Spleen (tissue), 11 donors: ENCODE data around the gene DOCK1. TPM values are rescaled to one million over a fixed set of nuclear protein-coding genes. Genes with fewer than 3 reads are reported as not detected.
A peak's percentile ranks its signal among the peaks of the same experiment; 100 is the strongest.
"Not testable (repeated sequence)": the region's sequence is repeated elsewhere in the genome, so short reads cannot be mapped to it uniquely, and the experiment has no call there.

Experiments used
- DNase-seq: peaks from one replicate; pipeline ENCODE4 v3.0.0-alpha.2; 2020
- H3K27ac ChIP-seq, 8 donors: fragments of 200-600 bp; sonication (generic) in 7 of 8; 1 replicate in 4 of 8; 2 replicates in 4 of 8; pipeline versions ENCODE4 v1.5.0 to v1.8.0; 2016 to 2021; ENCODE audit warnings: inconsistent platforms in 4 of 8, mild to moderate bottlenecking in 4 of 8, moderate library complexity in 1 of 8
- H3K27me3 ChIP-seq, 7 donors: fragments of 200-600 bp; sonication (generic) in 6 of 7; replicated peaks in 1 of 7; 1 replicate in 4 of 7; 2 replicates in 3 of 7; pipeline versions ENCODE4 v1.5.0 to v1.8.0; 2016 to 2021; ENCODE audit warnings: inconsistent platforms in 3 of 7, mild to moderate bottlenecking in 1 of 7
- H3K36me3 ChIP-seq, 6 donors: fragments of 200-600 bp; sonication (generic) in 5 of 6; 1 replicate in 4 of 6; 2 replicates in 2 of 6; pipeline versions ENCODE4 v1.5.0 to v1.8.0; 2016 to 2021; ENCODE audit warnings: inconsistent platforms in 2 of 6
- H3K4me1 ChIP-seq, 6 donors: fragments of 200-600 bp; sonication (generic) in 5 of 6; 1 replicate in 3 of 6; 2 replicates in 3 of 6; pipeline versions ENCODE4 v1.5.0 to v1.8.0; 2016 to 2021; ENCODE audit warnings: inconsistent platforms in 3 of 6
- H3K4me3 ChIP-seq, 8 donors: fragments of 200-600 bp; sonication (generic) in 7 of 8; 1 replicate in 4 of 8; 2 replicates in 4 of 8; pipeline versions ENCODE4 v1.5.0 to v1.8.0; 2016 to 2021; ENCODE audit warnings: inconsistent platforms in 4 of 8, mild to moderate bottlenecking in 4 of 8, moderate library complexity in 2 of 8
- H3K9me3 ChIP-seq, 8 donors: fragments of 200-600 bp; sonication (generic) in 7 of 8; 1 replicate in 4 of 8; 2 replicates in 4 of 8; pipeline versions ENCODE4 v1.5.0 to v1.8.0; 2016 to 2021; ENCODE audit warnings: inconsistent platforms in 4 of 8
- CTCF ChIP-seq, 11 experiments: fragments of 200-600 bp in 7 of 11; fragments of 450-650 bp in 4 of 11; sonication (generic) in 4 of 11; IDR thresholded peaks in 8 of 11; conservative IDR thresholded peaks in 3 of 11; 1 replicate in 7 of 11; 2 replicates in 4 of 11; pipeline versions ENCODE4 v1.4.0 to v1.8.0; 2016 to 2021; ENCODE audit warnings: antibody characterized with exemption in 11 of 11, inconsistent platforms in 4 of 11, mild to moderate bottlenecking in 1 of 11
- POLR2A ChIP-seq, 3 donors: fragments of 450-650 bp; IDR thresholded peaks; one replicate each; pipeline ENCODE4 v1.5.1; 2017; ENCODE audit warnings: antibody characterized with exemption in 3 of 3, mild to moderate bottlenecking in 1 of 3
- POLR2AphosphoS5 ChIP-seq, 3 donors: sonication (generic); formaldehyde crosslinking; IDR thresholded peaks; one replicate each; pipeline ENCODE4 v1.5.1; 2017; ENCODE audit warnings: antibody characterized with exemption in 3 of 3
- WGBS, 5 donors: extraction: QIAGEN DNeasy Blood & Tissue Kit in 3 of 5; methylation state at CpG; one replicate each; pipeline versions ENCODE4 v1.1.5 to v1.1.7; 2013 to 2018; 5-methylcytosine and 5-hydroxymethylcytosine counted together
- intact Hi-C: fragments of 100-400 bp; cut with DNase I; formaldehyde crosslinking; loops from one replicate; pipeline ENCODE4 v1.15.0; 2023; ENCODE audit warnings: low total_unique reads
- polyA plus RNA-seq, 3 donors: library from polyadenylated mRNA; stranded (reverse); fragments of 200-250 nt; gene quantifications; one replicate each; pipeline ENCODE4 v1.2.1, GENCODE V29; 2013
- total RNA-seq, 7 donors: library from RNA; depleted of rRNA in 3 of 7; stranded (reverse); fragments of >200 nt in 3 of 7; fragmentation: NEBNext Ultra II Directional in 4 of 7; extraction: Animal tissue kit (Norgen Biotek cat#: 25700) in 4 of 7; gene quantifications; one replicate each; pipeline versions ENCODE4 v1.1.0 to v1.2.1, GENCODE V29; 2016 to 2021
- donor health status: healthy with polysubstance abuse.
- donor health status: DM: no; HTN: no; CAD: no; lungs with moderate emphysema.
- donor health status: DM: no; HTN: no; CAD: no.
- donor health status: Bipolar disorder and iron deficiency.
- donor health status: healthy.
- donor health status: DM: no; HTN: no; CAD: no.
- donor health status: DM: yes; HTN: yes; CAD: no.

The DOCK1 gene
- total and polyA plus RNA-seq, 10 donors: 2.2 to 40.5 (median 25.1) TPM

GRCh38 chr10:126880926-126881325 lies 24.3 kb upstream of the DOCK1 start:
- intact Hi-C loops: no loop called here
- no peaks in the 10 kb centered on the region for H3K4me1 ChIP-seq
- no peak for DNase-seq
- no peak overlapping the region for H3K27ac ChIP-seq
- peaks cover 0 to 17% (median 0%) of the 10 kb centered on the region in 7 donors for H3K27me3 ChIP-seq
- TF ChIP-seq POLR2AphosphoS5 (IDR thresholded peaks at IDR 0.05) (no peak), CTCF (IDR thresholded peaks at IDR 0.05 in 8 of 11, conservative IDR thresholded peaks at IDR 0.05 in 3 of 11) (no peak), POLR2A (IDR thresholded peaks at IDR 0.05) (no peak)
- no peaks in the 10 kb centered on the region for H3K36me3 ChIP-seq
- H3K9me3 ChIP-seq: no peaks in the 10 kb centered on the region
- H3K4me3 ChIP-seq: no peak overlapping the region
- 69 to 89% (median 82%) methylated on average over 4 to 5 of the region's 5 CpGs for WGBS, 5 donors

DNA sequence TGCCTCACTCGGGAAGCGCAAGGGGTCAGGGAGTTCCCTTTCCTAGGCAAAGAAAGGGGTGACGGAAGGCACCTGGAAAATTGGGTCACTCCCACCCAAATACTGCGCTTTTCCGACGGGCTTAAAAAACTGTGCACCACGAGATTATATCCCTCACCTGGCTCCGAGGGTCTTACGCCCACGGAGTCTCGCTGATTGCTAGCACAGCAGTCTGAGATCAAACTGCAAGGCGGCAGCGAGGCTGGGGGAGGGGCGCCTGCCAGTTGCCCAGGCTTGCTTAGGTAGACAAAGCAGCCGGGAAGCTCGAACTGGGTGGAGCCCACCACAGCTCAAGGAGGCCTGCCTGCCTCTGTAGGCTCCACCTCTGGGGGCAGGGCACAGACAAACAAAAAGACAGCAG lies 23.2 kb upstream of the DOCK1 start:
- H3K27me3 ChIP-seq: peaks cover 0 to 17% (median 0%) of the 10 kb centered on the region in 7 donors
- intact Hi-C loops, H3K36me3 ChIP-seq, H3K27ac ChIP-seq, H3K4me1 ChIP-seq, H3K9me3 ChIP-seq, H3K4me3 ChIP-seq: not testable (repeated sequence)
- DNase-seq: peak; percentile 39
- WGBS, 5 donors: 25 to 71% (median 29%) methylated on average over 7 to 16 of the region's 16 CpGs

- H3K4me1 ChIP-seq, H3K9me3 ChIP-seq, intact Hi-C loops, H3K27me3 ChIP-seq, H3K36me3 ChIP-seq, H3K4me3 ChIP-seq, H3K27ac ChIP-seq, DNase-seq: not testable (repeated sequence)
- 67 to 100% (median 79%) methylated on average over 1 of the region's 1 CpG for WGBS, 5 donors
Measured at GRCh38 chr10:126888436-126888835, 16.8 kb upstream of the DOCK1 start.

- intact Hi-C loops: no loop called here
- H3K4me1 ChIP-seq: no peaks in the 10 kb centered on the region
- H3K4me3 ChIP-seq: no peak overlapping the region
- TF ChIP-seq CTCF (IDR thresholded peaks at IDR 0.05 in 8 of 11, conservative IDR thresholded peaks at IDR 0.05 in 3 of 11): no peak
- TF ChIP-seq POLR2AphosphoS5 (IDR thresholded peaks at IDR 0.05): no peak
- no peak for TF ChIP-seq POLR2A (IDR thresholded peaks at IDR 0.05)
- H3K9me3 ChIP-seq: no peaks in the 10 kb centered on the region
- no peaks in the 10 kb centered on the region for H3K36me3 ChIP-seq
- 38 to 65% (median 53%) methylated on average over 1 of the region's 1 CpG for WGBS, 5 donors
- no peak for DNase-seq
- H3K27me3 ChIP-seq: no peaks in the 10 kb centered on the region
- H3K27ac ChIP-seq: no peak overlapping the region
Measured at GRCh38 chr10:126889421-126889820, 15.8 kb upstream of the DOCK1 start.

DNA sequence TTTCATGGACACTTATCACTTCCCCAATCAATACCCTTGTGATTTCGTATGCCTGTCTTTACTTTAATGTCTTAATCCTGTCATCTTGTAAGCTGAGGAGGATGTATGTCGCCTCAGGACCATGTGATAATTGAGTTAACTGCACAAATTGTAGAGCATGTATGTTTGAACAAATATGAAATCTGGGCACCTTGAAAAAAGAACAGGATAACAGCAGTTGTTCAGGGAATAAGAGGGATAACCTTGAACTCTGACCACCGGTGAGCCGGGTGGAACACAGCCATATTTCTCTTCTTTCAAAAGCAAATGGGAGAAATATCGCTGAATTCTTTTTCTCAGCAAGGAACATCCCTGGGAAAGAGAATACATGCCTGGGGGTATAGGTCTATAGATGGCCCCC lies 14.4 kb upstream of the DOCK1 start:
- H3K27me3 ChIP-seq, H3K4me3 ChIP-seq, DNase-seq, H3K27ac ChIP-seq, intact Hi-C loops, H3K9me3 ChIP-seq, H3K36me3 ChIP-seq, H3K4me1 ChIP-seq: not testable (repeated sequence)
- 80 to 90% (median 89%) methylated on average over 5 of the region's 5 CpGs for WGBS, 5 donors
